Measurements from ENCODE around the gene PTPRT.

PTPRT gene

GRCh38 chr20:42775037-42775436, 414.7 kb downstream of the PTPRT start:
- no peak for DNase-seq (ENCODE audit: low read depth)
- TF ChIP-seq CTCF (conservative IDR thresholded peaks at IDR 0.05; ENCODE audit: low read length), result no peak
- no peak overlapping the region for H3K4me3 ChIP-seq (ENCODE audit: low read length)

- TF ChIP-seq CTCF (conservative IDR thresholded peaks at IDR 0.05; ENCODE audit: low read length), result no peak
- DNase-seq (ENCODE audit: low read depth), result no peak
- no peak overlapping the region for H3K4me3 ChIP-seq (ENCODE audit: low read length)
Measured at GRCh38 chr20:42763015-42763414, 426.7 kb downstream of the PTPRT start.

- no peak overlapping the region for H3K4me3 ChIP-seq (ENCODE audit: low read length)
- no peak for DNase-seq (ENCODE audit: low read depth)
- no peak for TF ChIP-seq CTCF (conservative IDR thresholded peaks at IDR 0.05; ENCODE audit: low read length)
Measured at GRCh38 chr20:42756991-42757390, 432.7 kb downstream of the PTPRT start.

- H3K4me3 ChIP-seq (ENCODE audit: low read length), result no peak overlapping the region
- no peak for TF ChIP-seq CTCF (conservative IDR thresholded peaks at IDR 0.05; ENCODE audit: low read length)
- no peak for DNase-seq (ENCODE audit: low read depth)
Measured at GRCh38 chr20:42754706-42755105, 435.0 kb downstream of the PTPRT start.

GRCh38 chr20:42752620-42753019, 437.1 kb downstream of the PTPRT start:
- no peak overlapping the region for H3K4me3 ChIP-seq (ENCODE audit: low read length)
- DNase-seq (ENCODE audit: low read depth), result no peak
- no peak for TF ChIP-seq CTCF (conservative IDR thresholded peaks at IDR 0.05; ENCODE audit: low read length)

- no peak overlapping the region for H3K4me3 ChIP-seq (ENCODE audit: low read length)
- no peak for TF ChIP-seq CTCF (conservative IDR thresholded peaks at IDR 0.05; ENCODE audit: low read length)
- no peak for DNase-seq (ENCODE audit: low read depth)
Measured at GRCh38 chr20:42749556-42749955, 440.1 kb downstream of the PTPRT start.

GRCh38 chr20:42747765-42748411, 441.8 kb downstream of the PTPRT start:
- no peak for TF ChIP-seq CTCF (conservative IDR thresholded peaks at IDR 0.05; ENCODE audit: low read length)
- DNase-seq (ENCODE audit: low read depth), result no peak
- H3K4me3 ChIP-seq (ENCODE audit: low read length), result no peak overlapping the region

Data from AG10803 (cell line).